Measurements from ENCODE around the gene TIPRL. TPM values are rescaled to one million over a fixed set of nuclear protein-coding genes. Genes with fewer than 3 reads are reported as not detected.

TIPRL gene
- total and polyA plus RNA-seq, 2 of the 8 experiments (the other 6 are each of a cell fraction or from before 2014, with no cell fraction given): 8.1 to 27.4 TPM

GRCh38 chr1:168137515-168137821 is 41.3 kb upstream of the TIPRL start:
- no peaks in the 10 kb centered on the region for H3K79me1 ChIP-seq (ENCODE audit: low read depth, low read length)
- no peak overlapping the region for H3K23ac ChIP-seq (ENCODE audit: insufficient read length)
- H3K23me2 ChIP-seq (ENCODE audit: low read depth, low read length): peaks cover 15% of the 10 kb centered on the region
- peak overlapping the region in 3 of 4 experiments; percentile 15 to 63 (median 53); a peak in 2 of 7 replicates for H3K9ac ChIP-seq (replicated peaks in 1 of 4; ENCODE audit: extremely low read depth in 1 of 4, low read depth in 3 of 4, low read length in 3 of 4)
- H3K36me3 ChIP-seq (ENCODE audit: control insufficient read depth in 2 of 4, insufficient read depth in 4 of 4, low read length in 3 of 4): no peaks in the 10 kb centered on the region
- H3K14ac ChIP-seq (ENCODE audit: insufficient read length): no peak overlapping the region
- no peaks in the 10 kb centered on the region for H3K9me3 ChIP-seq (ENCODE audit: insufficient read depth in 2 of 2, low read depth in 1 of 2, low read length in 1 of 2)
- H4K20me1 ChIP-seq (replicated peaks in 1 of 2; ENCODE audit: control insufficient read depth in 1 of 2, insufficient read depth in 2 of 2, low read length in 2 of 2): peaks cover 0 to 8% of the 10 kb centered on the region in 2 experiments
- H3K4ac ChIP-seq (replicated peaks; ENCODE audit: insufficient read length, low read depth, low read length): no peak overlapping the region
- H3K79me2 ChIP-seq (ENCODE audit: control insufficient read depth in 1 of 2, insufficient read depth in 2 of 2, low read length in 2 of 2): peaks cover 0 to 4% of the 10 kb centered on the region in 2 experiments; a peak in 1 of 4 replicates
- peak overlapping the region; percentile 95; the same call in 1 of the 2 replicates for H3K18ac ChIP-seq (ENCODE audit: extremely low read depth, low read length)
- peak overlapping the region; percentile 61 to 83 (median 76) for H3K4me3 ChIP-seq (ENCODE audit: extremely low read depth in 1 of 4, insufficient read depth in 2 of 4, low read depth in 3 of 4, low read length in 4 of 4)
- TF ChIP-seq KDM5A (IDR thresholded peaks at IDR 0.05; ENCODE audit: low read length) (no peak), SIN3A (conservative IDR thresholded peaks at IDR 0.05 in 1 of 2, IDR thresholded peaks at IDR 0.05 in 1 of 2; ENCODE audit: low read depth in 1 of 2, low read length in 2 of 2) (0 out of 4 replicates have a peak, but pooled peaks of 1 of the 2 experiments have one; percentile 8), CTBP2 (IDR thresholded peaks at IDR 0.05; ENCODE audit: borderline replicate concordance, insufficient read depth, insufficient read length, low read length) (peak; percentile 53), SAP30 (IDR thresholded peaks at IDR 0.05; ENCODE audit: insufficient read depth, insufficient replicate concordance, low read length) (no peak), MAX (IDR thresholded peaks at IDR 0.05) (0 out of 2 replicates have a peak, but pooled peaks have one; percentile 0), TBP (IDR thresholded peaks at IDR 0.05; ENCODE audit: low read depth, low read length) (0 out of 2 replicates have a peak, but pooled peaks have one; percentile 8), NRF1 (IDR thresholded peaks at IDR 0.05; ENCODE audit: low read depth, low read length) (no peak)
- TF ChIP-seq, protein P1, sequence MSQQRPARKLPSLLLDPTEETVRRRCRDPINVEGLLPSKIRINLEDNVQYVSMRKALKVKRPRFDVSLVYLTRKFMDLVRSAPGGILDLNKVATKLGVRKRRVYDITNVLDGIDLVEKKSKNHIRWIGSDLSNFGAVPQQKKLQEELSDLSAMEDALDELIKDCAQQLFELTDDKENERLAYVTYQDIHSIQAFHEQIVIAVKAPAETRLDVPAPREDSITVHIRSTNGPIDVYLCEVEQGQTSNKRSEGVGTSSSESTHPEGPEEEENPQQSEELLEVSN (IDR thresholded peaks at IDR 0.05): no peak
- no peak overlapping the region for H2BK20ac ChIP-seq (ENCODE audit: low read length)
- H3K56ac ChIP-seq (replicated peaks; ENCODE audit: insufficient read length, low read depth, low read length): no peak overlapping the region
- ChIA-PET POLR2A (ENCODE audit: partially characterized antibody) (no interaction called here), CTCF (ENCODE audit: partially characterized antibody) (interaction anchor here (1.4 to 1.5 kb wide), 2 partner anchors 8 to 50 kb away, joined by 4 to 7 read pairs; no protein-coding TSS in a partner anchor)
- no peak overlapping the region for H2BK15ac ChIP-seq (ENCODE audit: low read length)
- H3K27me3 ChIP-seq (replicated peaks in 1 of 4; ENCODE audit: control insufficient read depth in 3 of 4, extremely low read depth in 1 of 4, insufficient read depth in 3 of 4, low read length in 3 of 4): peaks cover 0 to 14% (median 10%) of the 10 kb centered on the region in 4 experiments; a peak in 5 of 7 replicates
- peaks cover 3 to 10% (median 6%) of the 10 kb centered on the region in 4 experiments; a peak in 5 of 7 replicates for H3K4me1 ChIP-seq (replicated peaks in 1 of 4; ENCODE audit: control insufficient read depth in 3 of 4, insufficient read depth in 4 of 4, low read length in 3 of 4)
- H4K5ac ChIP-seq (ENCODE audit: insufficient read length, low read depth, low read length): no peak overlapping the region
- peak overlapping the region; percentile 81 for H2AFZ ChIP-seq (ENCODE audit: low read length)
- FAIRE-seq: no peak
- no peak overlapping the region for H2BK120ac ChIP-seq (replicated peaks; ENCODE audit: low read depth, low read length)
- H3K27ac ChIP-seq (ENCODE audit: low read depth, low read length): no peak overlapping the region
- H2AK5ac ChIP-seq (ENCODE audit: low read depth, low read length): no peak overlapping the region
- no peak overlapping the region for H4K8ac ChIP-seq (ENCODE audit: extremely low read depth, insufficient read depth, low read length)
- DNase-seq (ENCODE audit: low read depth in 1 of 2, low spot score in 2 of 2): no peak
- H2BK12ac ChIP-seq (ENCODE audit: low read depth, low read length): peak overlapping the region; percentile 87; the same call in 1 of the 2 replicates
- H2BK5ac ChIP-seq (ENCODE audit: low read depth, low read length): no peak overlapping the region
- WGBS, 2 experiments (ENCODE audit: extremely low coverage in 1 of 2, insufficient coverage in 1 of 2, insufficient read length in 1 of 2, insufficient replicate concordance in 2 of 2, low coverage in 1 of 2, low lambda C conversion rate in 2 of 2, missing lambda C conversion rate in 1 of 2): 1% methylated on average over 6 of the region's 6 CpGs; no CpG with 5 or more reads in 1 of the 2 experiments
- no peak overlapping the region for H4K91ac ChIP-seq (replicated peaks; ENCODE audit: insufficient read length, low read length)
- peak overlapping the region; percentile 74 to 93 for H3K4me2 ChIP-seq (ENCODE audit: insufficient read depth in 1 of 2, low read depth in 2 of 2, low read length in 2 of 2)
